Astrocyte (in vitro differentiated cells and primary cell): ENCODE data around the gene STARD13.

Source experiments
- CTCF ChIP-seq: IDR thresholded peaks from 2 replicates; pipeline ENCODE4 v1.5.1; 2011; ENCODE audit warnings: low read depth, mild to moderate bottlenecking, inconsistent platforms, low read length, moderate library complexity; ENCODE audit not compliant: insufficient read depth
- EZH2 ChIP-seq: IDR thresholded peaks from 2 replicates; pipeline ENCODE4 v1.6.1; 2012; ENCODE audit warnings: mild to moderate bottlenecking, low read length, inconsistent platforms; ENCODE audit not compliant: insufficient read depth

GRCh38 chr13:33271759-33272158 lies 13.8 kb downstream of the STARD13 start:
- TF ChIP-seq CTCF (no peak), EZH2 (no peak)
